Measurements from ENCODE around the gene FBXO40.

GRCh38 chr3:121595765-121596406 lies 2.7 kb downstream of the FBXO40 start:
- TF ChIP-seq CTCF (IDR thresholded peaks at IDR 0.05; ENCODE audit: low read depth, low read length, poor library complexity, severe bottlenecking) (no peak), EZH2phosphoT487 (IDR thresholded peaks at IDR 0.05; ENCODE audit: borderline replicate concordance, low read length) (no peak)
